GM12878 (cell line): ENCODE results near the gene AGPAT4. TPM values are rescaled to one million over a fixed set of nuclear protein-coding genes. Genes with fewer than 3 reads are reported as not detected.

Source experiments
- ATAC-seq: fragments of 200-7000 bp; cut with Tn5 transposase; 3 replicates; pipeline ENCODE4 v1.9.1; 2020; ENCODE audit warnings: mild to moderate bottlenecking, moderate library complexity
- BruUV-seq: library from RNA; stranded (reverse); fragments of 400-500 nt; replicated peaks from 2 replicates; lab custom pipeline; 2021; lab: Mats Ljungman, UMichigan
- CTCF ChIA-PET: fragments of 300-600 bp; sonication (Branson Sonifier 250); formaldehyde crosslinking; extraction: SDS; loops from one replicate; lab custom pipeline; 2021; ENCODE audit warnings: inconsistent platforms; lab: Yijun Ruan, JAX
- POLR2A ChIA-PET: fragments of 350-600 bp; formaldehyde crosslinking; extraction: SDS; loops from one replicate; lab custom pipeline; 2021; ENCODE audit warnings: inconsistent platforms; lab: Charles Lee
- RAD21 ChIA-PET: fragments of 300-600 bp; sonication (Branson Sonifier 250); formaldehyde crosslinking; loops from one replicate; lab custom pipeline; 2023; ENCODE audit warnings: antibody characterized with exemption; ENCODE audit not compliant: unreplicated experiment; lab: Charles Lee
- SMC1A ChIA-PET: fragments of 300-600 bp; sonication (Branson Sonifier 250); formaldehyde crosslinking; loops from one replicate; lab custom pipeline; 2023; ENCODE audit not compliant: unreplicated experiment, uncharacterized antibody; lab: Charles Lee
- DNase-seq: peaks from one replicate; pipeline ENCODE4 v3.0.0-alpha.2; 2011; ENCODE audit warnings: low read depth, low spot score
- FAIRE-seq: peaks from 3 replicates; lab custom pipeline; 2011; peaks lifted over from hg19 to GRCh38; lab: Jason Lieb, UNC
- H2AFZ ChIP-seq: 2 replicates; pipeline ENCODE4 v1.6.0; 2011; ENCODE audit warnings: low read depth, low read length, control low read depth; ENCODE audit not compliant: control insufficient read depth
- H3K27ac ChIP-seq: 2 replicates; pipeline ENCODE4 v1.5.1; 2011; ENCODE audit warnings: control low read depth; ENCODE audit not compliant: control insufficient read depth, insufficient read depth
- H3K27me3 ChIP-seq, 2 experiments: replicated peaks in 1 of 2; 2 replicates each; pipeline versions ENCODE4 v1.6.0 to v1.6.1; 2011; ENCODE audit warnings: low read length in 1 of 2; ENCODE audit not compliant: control insufficient read depth in 2 of 2, insufficient read depth in 2 of 2
- H3K36me3 ChIP-seq, 2 experiments: 2 replicates each; pipeline ENCODE4 v1.5.1; 2011; ENCODE audit warnings: low read length in 1 of 2; ENCODE audit not compliant: control insufficient read depth in 2 of 2, insufficient read depth in 2 of 2
- H3K4me1 ChIP-seq: 2 replicates; pipeline ENCODE4 v1.6.1; 2011; ENCODE audit warnings: mild to moderate bottlenecking, low read length, moderate library complexity, mixed read lengths; ENCODE audit not compliant: control insufficient read depth, insufficient read depth
- H3K4me2 ChIP-seq: 2 replicates; pipeline ENCODE4 v1.6.0; 2011; ENCODE audit warnings: control low read depth; ENCODE audit not compliant: control insufficient read depth, insufficient read depth
- H3K4me3 ChIP-seq: fragments of 200-600 bp; sonication (generic); 2 replicates; pipeline ENCODE4 v1.5.1; 2016
- H3K79me2 ChIP-seq: 2 replicates; pipeline ENCODE4 v1.6.0; 2011; ENCODE audit warnings: low read length; ENCODE audit not compliant: control insufficient read depth, insufficient read depth
- H3K9ac ChIP-seq: 2 replicates; pipeline ENCODE4 v1.8.0; 2011; ENCODE audit warnings: low read length, control low read depth, mixed read lengths; ENCODE audit not compliant: control insufficient read depth, insufficient read depth
- H3K9me3 ChIP-seq: replicated peaks from 3 replicates; pipeline ENCODE4 v1.5.1; 2011; ENCODE audit warnings: mild to moderate bottlenecking, low read length; ENCODE audit not compliant: control insufficient read depth, insufficient read depth
- H4K20me1 ChIP-seq: 2 replicates; pipeline ENCODE4 v1.6.0; 2011; ENCODE audit not compliant: control insufficient read depth, insufficient read depth
- EP300 ChIP-seq, 2 experiments: fragments of 150-350 bp in 1 of 2; IDR thresholded peaks; 2 replicates each; pipeline ENCODE4 v1.6.1; 2011 to 2012; ENCODE audit warnings: low read depth in 2 of 2, low read length in 2 of 2, borderline replicate concordance in 1 of 2, improper control_type of control experiment in 1 of 2, inconsistent platforms in 1 of 2; ENCODE audit not compliant: control insufficient read depth in 1 of 2
- MYC ChIP-seq: IDR thresholded peaks from 2 replicates; pipeline ENCODE4 v1.6.1; 2011; ENCODE audit warnings: mild to moderate bottlenecking, low read length, moderate library complexity, inconsistent platforms; ENCODE audit not compliant: insufficient read depth, insufficient replicate concordance, insufficient read length, severe bottlenecking
- POLR2AphosphoS5 ChIP-seq: IDR thresholded peaks from 2 replicates; pipeline ENCODE4 v1.6.1; 2011; ENCODE audit warnings: mild to moderate bottlenecking, low read length, inconsistent platforms
- YBX1 ChIP-seq: fragments of 450-650 bp; IDR thresholded peaks from 2 replicates; pipeline ENCODE4 v1.6.1; 2016; ENCODE audit warnings: antibody characterized with exemption
- ZNF274 ChIP-seq: IDR thresholded peaks from one replicate; pipeline ENCODE4 v1.8.0; 2011; ENCODE audit not compliant: insufficient read length, insufficient read depth
- WGBS: methylation state at CpG from one replicate; pipeline ENCODE4 v1.1.6; 2016; ENCODE audit warnings: low lambda C conversion rate; ENCODE audit not compliant: insufficient replicate concordance, insufficient coverage; ENCODE audit errors: missing lambda C conversion rate; 5-methylcytosine and 5-hydroxymethylcytosine counted together
- in situ Hi-C: fragments of 300-500 bp; cut with MboI; formaldehyde crosslinking; loops from 9 replicates; pipeline ENCODE4 v1.14.3; 2018; ENCODE audit warnings: mixed read lengths
- intact Hi-C: fragments of 100-400 bp; cut with micrococcal nuclease; formaldehyde crosslinking; loops from one replicate; pipeline ENCODE4 v1.14.2; 2022; ENCODE audit not compliant: unreplicated experiment
- polyA plus RNA-seq, 11 experiments: library from polyadenylated mRNA; depleted of rRNA in 4 of 11; unstranded in 6 of 11; stranded (reverse) in 5 of 11; fragments of >200 nt; fragmentation: Nextera tagmentation in 4 of 11; fragmentation: Illumina TruSeq in 1 of 11; extraction: Ambion mirVana in 4 of 11; extraction: Trizol in 1 of 11; gene quantifications; 1 replicate in 1 of 11; 2 replicates in 10 of 11; pipeline versions ENCODE4 v1.2.1 to v1.2.3, GENCODE V29; 2011 to 2016; ENCODE audit warnings: inconsistent platforms in 2 of 11, missing spikeins in 2 of 11, low read depth in 1 of 11
- total RNA-seq, 4 experiments: library from RNA; depleted of rRNA in 3 of 4; stranded (reverse); fragments of >200 nt in 3 of 4; fragmentation: Illumina TruSeq in 1 of 4; extraction: Trizol in 1 of 4; gene quantifications; 2 replicates each; pipeline versions ENCODE4 v1.2.1 to v1.2.3, GENCODE V29; 2013 to 2021
- TF ChIP-seq, protein P1 (sequence below): fragments of 450-650 bp; IDR thresholded peaks from 2 replicates; pipeline ENCODE4 v1.6.1; 2018; ENCODE audit warnings: borderline replicate concordance, mild to moderate bottlenecking; ENCODE audit not compliant: partially characterized antibody
- TF ChIP-seq, protein P2 (sequence below): fragments of 450-650 bp; IDR thresholded peaks from 2 replicates; pipeline ENCODE4 v1.6.1; 2017; ENCODE audit warnings: low read depth, mild to moderate bottlenecking, moderate library complexity
- TF ChIP-seq, protein P3 (sequence below): fragments of 450-650 bp; formaldehyde crosslinking; IDR thresholded peaks from 2 replicates; pipeline ENCODE4 v1.5.0; 2022; ENCODE audit warnings: mild to moderate bottlenecking, missing genetic modification characterization
- TF ChIP-seq, protein P4 (sequence below): fragments of 450-650 bp; formaldehyde crosslinking; IDR thresholded peaks from 2 replicates; pipeline ENCODE4 v1.4.0; 2020; ENCODE audit warnings: mild to moderate bottlenecking, moderate library complexity

Gene AGPAT4
- total and polyA plus RNA-seq, 10 of the 15 experiments (the other 5 are each of a cell fraction or from before 2014, with no cell fraction given): 0.34 to 2.2 (median 1.3) TPM

DNA sequence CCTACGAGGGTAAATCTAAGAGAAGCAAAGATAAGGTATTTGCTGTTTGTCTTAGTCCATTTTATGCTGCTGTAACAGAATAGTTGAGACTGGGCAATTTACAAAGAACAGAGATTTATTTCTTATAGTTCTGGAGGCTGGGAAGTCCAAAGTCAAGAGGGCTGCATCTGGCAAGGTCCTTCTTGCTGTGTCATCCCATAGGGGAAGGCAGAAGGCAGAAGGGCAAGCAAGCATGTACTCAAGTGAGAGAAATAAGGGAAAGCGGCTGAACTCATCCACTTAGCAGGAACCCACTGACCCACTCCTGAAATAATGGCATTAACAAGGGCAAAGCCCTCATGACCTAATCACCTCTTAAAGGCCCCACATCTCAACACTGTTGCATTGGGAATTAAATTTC is 102.7 kb downstream of the AGPAT4 start:
- Histone ChIP-seq H3K27me3 (no peaks in the 10 kb centered on the region), H3K4me2 (no peak overlapping the region), H3K4me1 (peaks cover 12% of the 10 kb centered on the region), H3K9me3 (no peaks in the 10 kb centered on the region), H3K4me3 (no peak overlapping the region), H2AFZ (no peak overlapping the region), H4K20me1 (no peaks in the 10 kb centered on the region), H3K9ac (no peak overlapping the region), H3K27ac (no peak overlapping the region), H3K36me3 (no peaks in the 10 kb centered on the region), H3K79me2 (no peaks in the 10 kb centered on the region)
- no TSS peak for BruUV-seq
- FAIRE-seq (no peak), ATAC-seq (no peak), DNase-seq (no peak)
- in situ Hi-C loops: no loop called here
- SMC1A ChIA-PET: interaction anchor here (1.7 kb wide), 1 partner anchor 9 kb away, joined by 5 read pairs; no protein-coding TSS in a partner anchor
- 91% methylated on average over 2 of the region's 2 CpGs for WGBS
- POLR2A ChIA-PET: no interaction called here
- intact Hi-C loops: no loop called here
- RAD21 ChIA-PET: no interaction called here
- CTCF ChIA-PET: no interaction called here
- TF ChIP-seq MYC: no peak
- no peak for TF ChIP-seq EP300 (IDR thresholded peaks at IDR 0.05; ENCODE audit: borderline replicate concordance in 1 of 2, control insufficient read depth in 1 of 2, low read depth in 2 of 2, low read length in 2 of 2)
- TF ChIP-seq, protein P1, sequence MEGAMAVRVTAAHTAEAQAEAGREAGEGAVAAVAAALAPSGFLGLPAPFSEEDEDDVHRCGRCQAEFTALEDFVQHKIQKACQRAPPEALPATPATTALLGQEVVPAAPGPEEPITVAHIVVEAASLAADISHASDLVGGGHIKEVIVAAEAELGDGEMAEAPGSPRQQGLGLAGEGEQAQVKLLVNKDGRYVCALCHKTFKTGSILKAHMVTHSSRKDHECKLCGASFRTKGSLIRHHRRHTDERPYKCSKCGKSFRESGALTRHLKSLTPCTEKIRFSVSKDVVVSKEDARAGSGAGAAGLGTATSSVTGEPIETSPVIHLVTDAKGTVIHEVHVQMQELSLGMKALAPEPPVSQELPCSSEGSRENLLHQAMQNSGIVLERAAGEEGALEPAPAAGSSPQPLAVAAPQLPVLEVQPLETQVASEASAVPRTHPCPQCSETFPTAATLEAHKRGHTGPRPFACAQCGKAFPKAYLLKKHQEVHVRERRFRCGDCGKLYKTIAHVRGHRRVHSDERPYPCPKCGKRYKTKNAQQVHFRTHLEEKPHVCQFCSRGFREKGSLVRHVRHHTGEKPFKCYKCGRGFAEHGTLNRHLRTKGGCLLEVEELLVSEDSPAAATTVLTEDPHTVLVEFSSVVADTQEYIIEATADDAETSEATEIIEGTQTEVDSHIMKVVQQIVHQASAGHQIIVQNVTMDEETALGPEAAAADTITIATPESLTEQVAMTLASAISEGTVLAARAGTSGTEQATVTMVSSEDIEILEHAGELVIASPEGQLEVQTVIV: no peak
- no peak for TF ChIP-seq ZNF274
- TF ChIP-seq YBX1: no peak
- TF ChIP-seq, protein P2, sequence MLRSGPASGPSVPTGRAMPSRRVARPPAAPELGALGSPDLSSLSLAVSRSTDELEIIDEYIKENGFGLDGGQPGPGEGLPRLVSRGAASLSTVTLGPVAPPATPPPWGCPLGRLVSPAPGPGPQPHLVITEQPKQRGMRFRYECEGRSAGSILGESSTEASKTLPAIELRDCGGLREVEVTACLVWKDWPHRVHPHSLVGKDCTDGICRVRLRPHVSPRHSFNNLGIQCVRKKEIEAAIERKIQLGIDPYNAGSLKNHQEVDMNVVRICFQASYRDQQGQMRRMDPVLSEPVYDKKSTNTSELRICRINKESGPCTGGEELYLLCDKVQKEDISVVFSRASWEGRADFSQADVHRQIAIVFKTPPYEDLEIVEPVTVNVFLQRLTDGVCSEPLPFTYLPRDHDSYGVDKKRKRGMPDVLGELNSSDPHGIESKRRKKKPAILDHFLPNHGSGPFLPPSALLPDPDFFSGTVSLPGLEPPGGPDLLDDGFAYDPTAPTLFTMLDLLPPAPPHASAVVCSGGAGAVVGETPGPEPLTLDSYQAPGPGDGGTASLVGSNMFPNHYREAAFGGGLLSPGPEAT: no peak
- no peak for TF ChIP-seq POLR2AphosphoS5
- TF ChIP-seq, protein P3, sequence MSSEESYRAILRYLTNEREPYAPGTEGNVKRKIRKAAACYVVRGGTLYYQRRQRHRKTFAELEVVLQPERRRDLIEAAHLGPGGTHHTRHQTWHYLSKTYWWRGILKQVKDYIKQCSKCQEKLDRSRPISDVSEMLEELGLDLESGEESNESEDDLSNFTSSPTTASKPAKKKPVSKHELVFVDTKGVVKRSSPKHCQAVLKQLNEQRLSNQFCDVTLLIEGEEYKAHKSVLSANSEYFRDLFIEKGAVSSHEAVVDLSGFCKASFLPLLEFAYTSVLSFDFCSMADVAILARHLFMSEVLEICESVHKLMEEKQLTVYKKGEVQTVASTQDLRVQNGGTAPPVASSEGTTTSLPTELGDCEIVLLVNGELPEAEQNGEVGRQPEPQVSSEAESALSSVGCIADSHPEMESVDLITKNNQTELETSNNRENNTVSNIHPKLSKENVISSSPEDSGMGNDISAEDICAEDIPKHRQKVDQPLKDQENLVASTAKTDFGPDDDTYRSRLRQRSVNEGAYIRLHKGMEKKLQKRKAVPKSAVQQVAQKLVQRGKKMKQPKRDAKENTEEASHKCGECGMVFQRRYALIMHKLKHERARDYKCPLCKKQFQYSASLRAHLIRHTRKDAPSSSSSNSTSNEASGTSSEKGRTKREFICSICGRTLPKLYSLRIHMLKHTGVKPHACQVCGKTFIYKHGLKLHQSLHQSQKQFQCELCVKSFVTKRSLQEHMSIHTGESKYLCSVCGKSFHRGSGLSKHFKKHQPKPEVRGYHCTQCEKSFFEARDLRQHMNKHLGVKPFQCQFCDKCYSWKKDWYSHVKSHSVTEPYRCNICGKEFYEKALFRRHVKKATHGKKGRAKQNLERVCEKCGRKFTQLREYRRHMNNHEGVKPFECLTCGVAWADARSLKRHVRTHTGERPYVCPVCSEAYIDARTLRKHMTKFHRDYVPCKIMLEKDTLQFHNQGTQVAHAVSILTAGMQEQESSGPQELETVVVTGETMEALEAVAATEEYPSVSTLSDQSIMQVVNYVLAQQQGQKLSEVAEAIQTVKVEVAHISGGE (CRISPR knock-in tag): no peak
- TF ChIP-seq, protein P4, sequence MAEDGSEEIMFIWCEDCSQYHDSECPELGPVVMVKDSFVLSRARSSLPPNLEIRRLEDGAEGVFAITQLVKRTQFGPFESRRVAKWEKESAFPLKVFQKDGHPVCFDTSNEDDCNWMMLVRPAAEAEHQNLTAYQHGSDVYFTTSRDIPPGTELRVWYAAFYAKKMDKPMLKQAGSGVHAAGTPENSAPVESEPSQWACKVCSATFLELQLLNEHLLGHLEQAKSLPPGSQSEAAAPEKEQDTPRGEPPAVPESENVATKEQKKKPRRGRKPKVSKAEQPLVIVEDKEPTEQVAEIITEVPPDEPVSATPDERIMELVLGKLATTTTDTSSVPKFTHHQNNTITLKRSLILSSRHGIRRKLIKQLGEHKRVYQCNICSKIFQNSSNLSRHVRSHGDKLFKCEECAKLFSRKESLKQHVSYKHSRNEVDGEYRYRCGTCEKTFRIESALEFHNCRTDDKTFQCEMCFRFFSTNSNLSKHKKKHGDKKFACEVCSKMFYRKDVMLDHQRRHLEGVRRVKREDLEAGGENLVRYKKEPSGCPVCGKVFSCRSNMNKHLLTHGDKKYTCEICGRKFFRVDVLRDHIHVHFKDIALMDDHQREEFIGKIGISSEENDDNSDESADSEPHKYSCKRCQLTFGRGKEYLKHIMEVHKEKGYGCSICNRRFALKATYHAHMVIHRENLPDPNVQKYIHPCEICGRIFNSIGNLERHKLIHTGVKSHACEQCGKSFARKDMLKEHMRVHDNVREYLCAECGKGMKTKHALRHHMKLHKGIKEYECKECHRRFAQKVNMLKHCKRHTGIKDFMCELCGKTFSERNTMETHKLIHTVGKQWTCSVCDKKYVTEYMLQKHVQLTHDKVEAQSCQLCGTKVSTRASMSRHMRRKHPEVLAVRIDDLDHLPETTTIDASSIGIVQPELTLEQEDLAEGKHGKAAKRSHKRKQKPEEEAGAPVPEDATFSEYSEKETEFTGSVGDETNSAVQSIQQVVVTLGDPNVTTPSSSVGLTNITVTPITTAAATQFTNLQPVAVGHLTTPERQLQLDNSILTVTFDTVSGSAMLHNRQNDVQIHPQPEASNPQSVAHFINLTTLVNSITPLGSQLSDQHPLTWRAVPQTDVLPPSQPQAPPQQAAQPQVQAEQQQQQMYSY (CRISPR knock-in tag): no peak
